GM19467 (cell line): ENCODE measurements around the gene WBP2.
A peak's percentile ranks its signal among the peaks of the same experiment; 100 is the strongest.

Experiments used
- ATAC-seq: cut with Tn5 transposase; IDR thresholded peaks from one replicate; pipeline ENCODE4 v1.9.1; 2021; ENCODE audit warnings: mild to moderate bottlenecking, moderate library complexity; ENCODE audit not compliant: unreplicated experiment

The WBP2 gene

DNA sequence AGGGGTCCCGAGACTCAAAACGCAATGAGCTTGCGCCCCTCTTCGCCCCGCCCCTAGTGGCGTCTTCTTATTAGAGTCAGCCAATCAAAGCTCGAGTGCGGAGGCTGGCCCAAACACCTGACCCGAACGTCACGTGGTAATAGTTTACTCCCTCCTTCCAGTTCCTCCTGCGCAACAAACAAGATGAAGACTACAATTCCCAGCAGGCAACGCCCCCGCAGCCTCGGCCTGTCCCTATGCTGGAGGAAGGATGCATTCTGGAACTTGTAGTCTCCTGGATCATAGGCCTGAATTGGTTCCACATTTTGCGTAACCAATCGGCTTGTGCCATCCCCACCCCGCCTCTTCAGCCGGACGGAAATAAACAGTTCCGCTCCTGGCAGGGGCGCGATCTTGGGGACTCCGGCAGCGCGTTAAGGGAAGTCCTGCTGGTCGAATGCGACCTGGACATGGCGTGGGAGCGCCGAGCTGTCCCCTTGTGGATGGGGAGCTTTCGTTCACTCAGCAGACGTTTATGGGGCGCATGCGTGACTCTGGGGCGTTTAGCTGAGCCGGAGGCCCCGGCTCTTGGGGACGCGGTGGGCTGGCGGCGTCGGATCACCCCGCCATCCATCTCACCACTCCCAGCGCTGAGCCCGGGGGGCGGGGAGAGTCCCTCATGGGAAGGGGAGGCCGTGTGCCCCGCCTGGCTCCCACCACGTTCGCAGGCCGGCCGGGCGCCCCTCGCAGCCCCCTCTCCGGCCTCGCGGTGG lies at the start of gene WBP2:
Gene WBP2 (minus strand): TSS at position 26 of the 752 bp plus-strand sequence. CDS start 38 bp downstream, outside the sequence.
- ATAC-seq = peak; percentile 86

DNA sequence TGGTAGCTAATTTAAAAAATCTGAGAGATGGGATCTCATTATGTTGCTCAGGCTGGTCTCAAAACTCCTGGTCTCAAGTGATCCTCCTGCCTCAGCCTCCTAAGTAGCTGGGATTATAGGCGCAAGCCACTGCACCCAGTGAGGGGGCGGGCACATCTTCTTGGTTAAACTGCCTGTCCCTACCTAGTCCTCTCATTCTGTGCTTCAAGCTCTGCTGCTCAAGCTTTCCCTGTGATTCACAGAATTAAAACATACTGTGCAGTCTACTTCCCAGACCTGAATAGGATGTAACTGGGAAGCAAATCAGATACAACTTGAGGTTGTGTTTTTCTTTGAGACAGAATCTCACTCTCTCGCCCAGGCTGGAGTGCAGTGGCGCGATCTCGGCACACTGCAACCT lies 47.3 kb upstream of the WBP2 start:
- no peak for ATAC-seq

DNA sequence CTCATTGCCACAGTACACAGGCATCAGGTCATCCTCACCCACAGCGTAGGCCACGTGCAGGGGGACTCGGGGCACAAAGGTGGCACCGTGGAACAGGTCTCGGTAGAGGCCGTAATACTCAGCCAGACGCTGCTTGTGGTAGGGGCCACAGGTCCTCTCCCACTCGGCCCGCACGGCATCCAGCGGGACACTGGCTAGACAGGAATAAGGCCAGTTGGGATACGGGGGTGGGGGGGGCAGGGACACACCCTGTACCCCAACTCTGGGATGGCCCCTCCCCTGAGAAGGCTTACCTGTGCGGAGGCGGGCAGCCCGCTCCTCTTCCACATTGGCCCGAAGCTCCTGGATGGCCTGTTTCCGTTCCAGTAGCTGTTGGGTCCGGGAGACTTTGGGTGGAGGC lies 46.6 kb upstream of the WBP2 start:
- no peak for ATAC-seq

DNA sequence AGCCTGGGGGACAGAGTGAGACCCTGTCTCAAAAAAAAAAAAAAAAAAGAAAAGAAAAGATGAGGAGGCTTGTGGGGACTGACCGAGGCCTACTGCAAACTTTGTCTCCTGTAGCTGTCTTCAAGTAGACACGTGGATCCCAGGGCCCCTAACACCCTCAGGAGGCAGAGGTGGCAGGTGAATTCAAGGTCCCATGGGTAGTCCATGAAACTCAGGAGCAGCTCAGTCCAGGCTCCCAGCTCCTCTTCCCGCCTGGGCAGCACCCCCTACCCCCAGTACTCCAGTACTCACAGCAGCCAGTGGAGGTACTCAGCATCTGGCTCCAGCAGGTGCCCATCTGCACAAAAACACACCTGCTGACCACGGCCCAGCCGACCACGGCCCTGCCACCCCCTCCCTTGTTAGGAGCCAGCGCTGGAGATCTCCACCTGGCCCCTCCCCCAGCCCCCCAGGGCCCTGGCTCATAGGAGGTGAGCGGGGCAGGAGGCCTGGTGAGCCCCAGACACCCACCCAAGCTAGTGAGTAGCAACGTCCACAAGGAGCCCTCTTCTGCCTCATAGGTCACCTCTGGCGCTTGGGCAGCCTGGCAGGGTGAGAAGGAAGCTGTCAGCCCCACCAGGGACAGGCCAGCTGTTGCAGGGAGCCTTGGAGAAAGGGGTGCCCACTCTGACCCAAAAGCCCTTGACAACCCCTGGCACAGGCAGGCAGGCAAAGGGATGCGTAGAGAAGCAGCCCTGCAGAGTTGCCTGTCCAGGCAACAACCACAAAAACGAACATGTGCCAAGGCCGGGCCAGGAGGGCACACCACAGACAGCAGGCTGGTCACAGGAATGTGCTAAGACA lies 45.8 kb upstream of the WBP2 start:
- ATAC-seq = no peak

DNA sequence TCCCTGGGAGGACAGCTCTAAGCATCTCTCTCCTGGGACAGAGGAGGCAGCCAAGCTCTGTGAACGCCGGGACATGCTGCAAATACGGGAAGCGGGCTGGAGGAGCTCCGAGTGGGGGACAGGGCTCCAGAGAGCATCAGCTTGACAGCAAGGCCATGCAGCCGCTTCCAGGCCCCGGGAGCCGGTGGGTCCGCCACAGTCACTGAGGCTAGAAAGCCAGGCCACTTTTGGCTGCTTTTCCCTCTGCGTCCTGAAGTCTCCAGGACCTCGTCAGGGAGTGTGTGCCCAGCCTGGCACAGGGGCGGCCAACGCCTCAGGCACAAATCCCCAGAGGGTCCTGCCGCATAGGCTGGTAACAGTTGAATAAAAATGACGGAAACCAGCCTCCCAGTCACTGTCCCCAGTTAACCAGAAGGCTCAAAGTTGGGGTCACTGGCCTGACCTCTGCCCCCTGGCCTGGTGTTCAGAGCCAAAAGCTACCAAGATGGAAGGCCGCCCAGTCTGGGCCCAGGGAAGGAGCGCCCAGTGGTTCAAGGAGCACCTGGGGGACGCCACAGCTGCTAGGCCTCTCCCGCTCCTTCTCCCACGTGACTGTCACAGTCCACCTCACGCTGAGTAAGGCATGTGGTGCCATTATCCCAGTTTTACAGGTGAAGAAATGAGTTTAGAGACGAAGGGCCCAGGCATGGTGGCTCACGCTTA lies 44.8 kb upstream of the WBP2 start:
- ATAC-seq = no peak

DNA sequence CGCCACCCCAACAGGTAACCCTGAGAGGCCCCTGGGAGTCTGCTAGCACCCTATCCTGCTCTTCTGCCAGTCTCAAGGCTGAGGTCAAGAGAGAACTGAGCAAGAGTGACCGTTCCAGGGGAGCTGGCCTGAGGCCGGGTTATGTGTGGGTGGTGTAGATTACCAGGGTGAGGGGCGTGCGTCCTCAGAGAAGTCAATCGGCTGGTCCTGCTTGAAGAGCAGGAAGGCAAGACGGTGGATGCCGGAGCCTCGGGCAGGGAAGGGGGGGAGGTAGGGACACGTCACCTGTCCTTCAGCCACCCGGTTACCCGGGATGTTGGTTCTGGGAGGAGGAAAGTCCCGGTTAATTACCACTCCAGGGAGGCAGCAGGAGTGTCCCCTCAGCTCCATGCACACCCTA lies 44.2 kb upstream of the WBP2 start:
- ATAC-seq = no peak

DNA sequence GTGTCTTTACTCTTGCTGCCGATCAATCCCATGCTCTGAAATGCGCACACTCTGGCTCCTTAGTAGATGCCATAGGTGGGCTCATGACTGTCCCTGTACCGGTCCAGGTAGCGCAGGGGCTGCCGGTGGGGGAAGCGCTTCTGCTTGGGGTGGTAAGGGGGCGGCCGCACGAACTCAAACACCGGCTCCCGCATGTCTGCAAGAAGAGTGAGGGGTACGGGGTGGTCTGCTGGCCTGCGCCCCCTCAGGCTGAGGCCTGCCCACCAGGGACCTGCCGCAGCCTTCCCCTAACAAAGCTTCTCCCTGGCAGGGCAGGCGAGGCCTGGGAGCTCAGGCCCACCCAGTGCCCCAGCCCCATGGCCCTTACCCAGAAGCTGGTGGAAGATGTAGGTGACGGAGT lies 43.7 kb upstream of the WBP2 start:
- no peak for ATAC-seq

DNA sequence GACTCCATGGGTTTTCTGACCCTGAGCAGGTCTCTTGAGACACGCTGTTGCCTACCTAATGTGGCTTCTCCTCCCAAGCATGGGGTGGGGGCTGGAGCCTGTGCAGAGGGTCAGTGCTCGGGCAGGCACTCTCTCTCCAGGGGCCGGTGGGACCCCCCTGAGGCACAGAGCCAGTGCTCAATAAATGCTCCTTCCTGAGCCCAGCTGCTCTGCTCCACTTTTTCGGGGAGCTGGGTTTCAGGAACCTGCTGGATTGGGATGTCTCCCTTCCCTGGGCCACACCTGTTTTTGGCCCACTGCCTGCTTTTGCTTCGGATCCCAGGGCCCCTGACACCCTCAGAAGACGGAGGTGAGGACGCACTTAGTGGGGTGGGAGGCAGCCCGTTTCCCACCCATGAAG lies 42.9 kb upstream of the WBP2 start:
- ATAC-seq = no peak

DNA sequence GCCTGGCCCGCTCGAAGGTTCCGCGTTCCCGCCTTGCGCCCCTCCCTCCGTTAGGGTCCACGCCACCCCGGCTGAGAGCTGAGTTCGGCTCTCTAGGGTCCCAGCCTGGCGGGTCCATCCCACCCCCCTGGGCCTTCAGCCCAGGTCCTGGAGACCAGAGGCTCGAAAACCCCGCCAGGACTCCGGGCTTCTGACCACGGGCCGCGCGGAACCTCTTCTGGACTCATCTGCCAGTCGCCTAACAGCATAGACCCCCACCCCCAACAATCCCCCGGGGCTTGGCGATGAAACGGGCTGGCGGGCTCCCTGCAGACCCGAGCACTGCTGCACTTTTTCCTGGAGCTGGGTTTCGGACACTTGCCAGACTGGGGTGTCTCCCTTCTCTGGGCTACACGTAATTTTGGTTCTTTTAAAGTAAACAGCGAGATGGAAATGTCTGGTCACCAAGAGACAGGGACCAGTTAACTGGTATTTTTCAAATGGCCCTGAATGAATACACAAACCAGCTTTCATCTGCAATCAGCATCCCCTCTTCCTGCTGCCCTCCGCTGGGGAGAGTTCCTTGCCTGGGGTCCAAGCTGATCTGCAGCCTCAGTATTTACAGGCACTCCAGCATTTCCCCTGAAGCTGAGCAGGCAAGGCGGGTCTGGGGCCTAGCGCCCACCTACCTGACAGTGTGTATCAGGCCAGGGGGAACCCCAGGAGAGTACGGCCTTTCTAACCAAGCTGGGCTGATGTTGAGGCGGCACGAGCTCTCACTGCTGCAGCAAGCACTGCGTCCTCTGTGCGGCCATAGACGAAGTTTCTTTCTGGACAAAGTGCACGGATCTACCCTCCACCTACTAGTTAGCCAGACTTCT lies 42.3 kb upstream of the WBP2 start:
- peak; percentile 14 for ATAC-seq

DNA sequence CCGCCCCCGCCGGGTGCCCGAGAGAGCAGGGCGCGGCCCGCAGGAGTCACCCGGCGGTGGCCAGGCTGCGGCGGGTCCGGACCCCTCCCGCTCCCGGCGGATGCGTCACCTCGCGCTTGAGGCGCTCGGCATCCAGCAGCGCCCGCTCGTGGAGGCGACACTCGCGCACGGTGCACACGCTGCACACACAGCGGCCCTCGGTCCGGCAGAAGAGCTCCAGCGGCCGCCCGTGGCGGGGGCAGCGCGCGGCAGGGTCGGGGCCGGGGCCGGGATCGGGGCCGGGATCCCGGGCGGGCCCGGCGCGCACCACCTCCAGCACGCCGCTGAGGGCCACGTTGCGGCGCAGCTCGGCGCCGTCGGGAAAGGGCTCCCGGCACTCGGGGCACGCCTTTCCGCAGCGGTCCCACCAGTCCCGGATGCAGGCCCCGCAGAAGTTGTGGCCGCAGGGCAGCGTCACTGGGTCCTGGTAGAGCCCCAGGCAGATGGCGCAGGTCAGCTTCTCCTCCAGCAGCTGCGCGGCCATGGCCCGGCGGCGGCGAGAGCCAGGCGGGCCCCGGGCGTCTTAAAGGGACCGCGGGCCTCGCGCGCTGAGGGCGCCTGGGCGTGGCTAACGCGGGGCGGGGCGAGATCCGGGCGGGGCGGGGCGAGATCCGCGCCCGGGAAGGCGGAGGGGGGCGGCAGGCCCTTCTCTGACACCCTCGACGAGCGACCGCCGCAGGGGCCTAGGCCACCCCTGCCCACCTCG lies 41.5 kb upstream of the WBP2 start, which contains the start of gene TRIM65:
Gene TRIM65 (minus strand): TSS at position 537 of the 745 bp plus-strand sequence. CDS start 14 bp downstream, at position 523.
- peak; percentile 44 for ATAC-seq

DNA sequence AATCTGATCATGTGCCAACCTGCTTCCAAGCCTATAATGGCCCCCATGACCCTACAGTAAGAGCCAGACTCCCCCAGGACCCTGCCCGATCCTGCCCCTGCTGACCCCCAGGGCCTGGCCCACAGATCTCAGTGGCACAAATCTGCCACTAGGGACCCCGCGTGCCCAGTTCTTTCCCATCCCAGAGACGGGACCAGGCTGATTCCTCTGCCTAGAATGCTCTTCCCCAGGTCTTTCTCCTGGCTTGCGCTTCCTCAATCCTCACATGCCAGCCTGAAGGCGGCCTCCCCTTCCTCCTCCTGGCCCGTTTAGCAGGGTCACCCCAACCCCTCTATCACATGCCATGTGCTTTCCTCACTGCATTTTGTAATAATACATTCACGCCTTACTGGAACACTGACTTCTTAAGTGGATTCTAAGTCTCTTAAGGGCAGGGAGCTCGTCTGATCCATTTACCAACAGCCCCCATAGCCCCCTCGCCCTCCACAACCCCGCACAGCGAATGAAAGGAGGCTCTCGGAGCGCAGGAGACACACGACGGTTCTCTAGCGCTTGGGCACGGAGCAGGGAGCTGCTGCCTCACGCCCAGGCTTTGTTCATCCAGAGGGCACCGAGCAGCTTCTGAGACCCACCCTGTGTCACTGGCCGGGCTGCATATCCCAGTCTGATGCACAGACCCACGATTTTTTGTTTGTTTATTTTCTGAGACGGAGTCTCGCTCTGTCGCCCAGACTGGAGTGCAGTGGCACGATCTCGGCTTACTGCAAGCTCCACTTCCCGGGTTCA lies 40.4 kb upstream of the WBP2 start:
- ATAC-seq = no peak

DNA sequence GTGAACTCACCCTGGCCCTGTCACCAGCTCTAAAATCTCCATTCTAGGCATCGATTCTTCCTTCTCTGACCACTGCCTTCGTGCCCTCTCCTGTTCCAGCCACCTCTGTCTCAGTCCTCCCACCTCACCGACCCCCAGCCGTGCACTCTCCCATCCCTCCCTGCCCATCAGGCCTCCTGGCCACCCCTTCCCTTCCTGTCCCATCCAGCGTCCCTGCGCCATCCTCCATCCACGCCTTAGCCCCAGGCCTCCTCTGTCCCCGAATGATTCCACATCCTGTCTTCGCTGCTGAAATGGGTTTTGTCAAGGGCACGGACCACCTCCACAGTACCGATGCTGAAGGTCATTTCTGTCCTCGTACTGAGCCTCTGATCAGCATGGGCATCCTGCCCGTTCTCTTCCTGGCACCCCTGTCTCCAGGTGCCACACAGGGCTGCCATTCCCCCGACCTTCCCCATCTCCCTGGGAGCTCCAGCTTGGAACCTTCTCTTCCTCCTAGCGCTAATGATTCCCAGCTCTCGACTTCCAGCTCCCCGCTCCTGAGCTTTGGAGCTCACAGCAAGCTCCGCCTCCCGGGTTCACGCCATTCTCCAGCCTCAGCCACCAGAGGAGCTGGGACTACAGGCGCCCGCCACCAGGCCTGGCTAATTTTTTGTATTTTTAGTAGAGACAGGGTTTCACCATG lies 39.1 kb upstream of the WBP2 start:
- no peak for ATAC-seq

DNA sequence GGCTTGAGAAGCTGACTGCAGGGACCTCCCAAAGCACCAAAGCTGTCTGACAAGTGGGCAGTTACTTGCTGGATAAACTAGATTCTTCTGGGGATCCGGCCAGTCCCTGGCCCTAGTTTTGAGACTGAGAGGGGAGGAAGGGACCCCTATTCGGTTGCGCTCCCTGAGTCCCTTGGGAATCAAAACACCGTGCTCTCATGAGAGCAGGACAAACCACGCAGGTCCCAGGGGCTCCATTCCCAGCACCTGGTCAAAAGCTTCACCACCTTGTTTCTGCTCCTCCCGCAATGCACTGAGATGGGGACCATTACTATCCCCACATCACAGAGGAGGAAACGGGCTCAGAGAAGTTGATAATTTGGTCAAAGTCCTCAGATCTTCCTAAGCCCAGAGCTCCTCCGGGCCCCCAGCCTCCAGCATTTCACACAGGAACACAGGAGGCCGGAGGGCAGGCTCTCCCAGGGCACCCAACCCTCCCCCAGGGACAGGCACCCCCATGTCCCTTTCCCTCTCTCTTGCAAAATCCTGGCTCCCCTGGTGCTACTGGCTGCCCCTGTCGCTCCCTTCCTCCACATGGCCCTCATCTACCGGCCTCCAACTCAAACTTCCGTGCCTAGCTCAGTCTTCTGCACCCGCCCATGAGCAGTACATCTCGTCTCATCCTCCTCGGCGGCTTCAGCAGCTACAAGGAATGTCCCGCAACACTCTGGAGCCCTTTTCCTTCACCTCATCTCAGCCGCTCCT lies 38.3 kb upstream of the WBP2 start:
- no peak for ATAC-seq

DNA sequence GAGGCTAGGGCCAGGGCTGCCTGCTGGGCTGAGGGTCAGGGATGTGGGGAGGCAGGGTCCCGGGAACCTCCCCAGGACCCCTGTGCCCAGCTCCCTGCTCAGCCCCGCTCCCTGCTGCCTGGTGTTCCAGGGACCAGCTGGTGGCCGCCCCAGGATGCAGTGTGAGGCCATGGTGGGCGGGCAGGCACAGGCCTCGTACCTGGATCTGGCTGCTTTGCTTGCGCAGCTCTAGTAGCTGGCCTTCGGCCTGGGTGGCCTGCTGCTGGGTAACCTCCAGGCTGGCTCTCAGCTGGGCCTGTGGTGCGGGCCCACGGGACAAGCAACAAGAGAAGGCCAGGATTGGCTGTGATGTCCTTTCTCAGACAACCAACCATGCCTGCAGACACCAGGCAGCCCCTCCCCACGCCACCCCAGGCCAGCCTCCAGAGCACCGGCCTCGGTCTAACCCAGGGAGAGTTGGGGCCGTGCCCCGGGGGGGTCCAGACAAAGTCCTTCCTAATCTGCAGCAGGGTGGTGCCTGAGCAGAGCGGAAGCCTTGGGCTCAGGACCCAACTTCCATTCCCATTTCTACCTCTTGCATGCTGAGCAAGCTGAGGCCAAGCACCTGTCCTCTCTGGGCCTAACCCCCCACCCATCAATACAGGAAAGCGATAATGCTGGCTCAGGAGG lies 37.6 kb upstream of the WBP2 start:
- no peak for ATAC-seq

DNA sequence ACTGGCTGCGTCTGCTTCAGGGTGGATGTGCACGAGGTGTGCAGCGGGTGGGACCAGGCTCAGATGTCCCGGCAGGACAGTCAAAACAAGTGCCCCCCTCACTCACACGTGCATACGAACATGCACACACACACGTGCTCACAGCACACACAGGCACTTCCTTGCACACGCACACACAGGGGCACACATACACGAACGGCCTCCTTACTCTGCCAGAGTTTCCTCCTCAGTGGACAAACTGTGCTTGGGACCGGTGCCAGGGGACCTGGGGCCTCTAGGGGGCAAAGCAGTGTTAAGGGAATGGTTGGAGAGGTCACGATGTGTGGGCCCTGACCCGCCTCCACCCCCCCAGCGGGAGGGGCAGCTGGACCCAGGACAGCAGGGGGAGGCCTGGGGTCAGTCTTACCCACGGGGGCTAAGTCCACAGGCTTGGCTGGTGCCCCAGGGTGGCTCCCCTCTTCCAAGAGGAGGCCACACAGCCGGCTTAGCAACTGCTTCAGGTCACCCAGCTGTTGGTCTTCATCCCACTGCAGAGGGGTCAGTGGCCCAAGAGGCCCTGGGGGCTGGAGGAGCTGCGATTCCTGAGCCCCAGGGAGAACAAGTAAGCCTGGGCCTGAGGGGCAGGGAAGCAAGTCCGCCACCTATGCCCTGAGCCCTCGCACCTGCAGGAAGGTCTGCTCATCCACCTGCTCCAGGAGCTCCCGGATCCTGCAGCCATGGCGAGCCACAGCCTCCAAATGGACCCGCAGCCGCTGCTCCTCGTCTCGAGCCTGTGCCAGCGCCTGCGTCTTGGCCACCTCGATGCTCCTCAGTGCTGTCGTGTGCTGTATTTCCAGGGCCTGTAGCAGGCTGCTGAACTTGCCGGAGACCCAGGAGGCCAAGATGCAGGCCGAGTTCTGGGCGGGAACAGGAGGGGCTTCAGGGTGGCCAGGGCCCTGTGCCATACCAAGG lies 36.7 kb upstream of the WBP2 start:
- no peak for ATAC-seq

DNA sequence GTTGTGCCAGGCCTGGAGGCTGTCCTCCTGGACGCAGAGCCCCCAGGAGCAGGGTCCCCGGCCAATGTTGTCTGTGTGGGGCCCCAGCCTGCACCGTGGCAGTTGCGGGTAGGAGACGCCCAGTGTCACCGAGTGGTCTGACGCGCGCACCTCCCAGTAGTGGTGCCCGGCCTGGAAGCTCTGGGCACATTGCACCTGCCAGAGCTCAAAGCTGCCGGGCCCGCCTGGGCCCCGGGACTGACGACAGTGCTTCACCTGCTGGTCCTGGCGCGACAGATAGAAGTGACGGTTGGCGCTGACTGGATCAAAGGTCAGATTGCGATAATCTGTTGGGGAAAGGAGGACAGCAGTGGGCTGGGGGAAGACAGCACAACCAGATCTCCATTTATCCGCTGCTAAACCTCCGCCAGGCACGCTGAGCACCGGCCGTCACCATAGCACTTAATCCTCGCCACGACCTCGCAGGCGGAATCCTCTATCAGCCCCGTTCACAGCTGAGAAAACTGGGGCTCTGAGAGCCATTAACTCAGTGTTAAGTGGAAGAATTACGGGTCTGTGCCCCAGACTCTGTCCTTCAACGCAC lies 36.0 kb upstream of the WBP2 start:
- no peak for ATAC-seq
